Upper lobe of left lung (tissue), 6 donors: ENCODE data around the gene GPHB5. TPM values are rescaled to one million over a fixed set of nuclear protein-coding genes. Genes with fewer than 3 reads are reported as not detected.

Experiments
- ATAC-seq, 2 donors: fragments of 200-7000 bp; cut with Tn5 transposase; one replicate each; pipeline ENCODE4 v1.9.1; 2022; ENCODE audit warnings: mild to moderate bottlenecking in 2 of 2, moderate library complexity in 2 of 2; ENCODE audit not compliant: low FRiP score in 2 of 2
- DNase-seq, 2 donors: peaks; one replicate each; pipeline ENCODE4 v3.0.0-alpha.2; 2019 to 2020
- H3K27ac ChIP-seq, 4 donors: fragments of 200-600 bp; sonication (generic); one replicate each; pipeline ENCODE4 v1.5.1; 2016 to 2019
- H3K27me3 ChIP-seq, 4 donors: fragments of 200-600 bp; sonication (generic); one replicate each; pipeline ENCODE4 v1.5.1; 2017 to 2019
- H3K36me3 ChIP-seq, 4 donors: fragments of 200-600 bp; sonication (generic); one replicate each; pipeline ENCODE4 v1.5.1; 2016 to 2019
- H3K4me1 ChIP-seq, 4 donors: fragments of 200-600 bp; sonication (generic); one replicate each; pipeline ENCODE4 v1.5.1; 2018 to 2019
- H3K4me3 ChIP-seq, 4 donors: fragments of 200-600 bp; sonication (generic); one replicate each; pipeline ENCODE4 v1.5.1; 2017 to 2019; ENCODE audit warnings: mild to moderate bottlenecking in 2 of 4, moderate library complexity in 1 of 4
- H3K9me3 ChIP-seq, 4 donors: fragments of 200-600 bp; sonication (generic); one replicate each; pipeline ENCODE4 v1.5.1; 2018 to 2019
- CTCF ChIP-seq, 6 experiments: fragments of 450-650 bp in 4 of 6; fragments of 200-600 bp in 2 of 6; sonication (generic) in 2 of 6; IDR thresholded peaks; one replicate each; pipeline ENCODE4 v1.5.1; 2016 to 2019; ENCODE audit warnings: antibody characterized with exemption in 6 of 6
- EP300 ChIP-seq, 4 donors: sonication (generic); formaldehyde crosslinking; IDR thresholded peaks; one replicate each; pipeline ENCODE4 v1.5.1; 2017; ENCODE audit warnings: antibody characterized with exemption in 4 of 4, control low read depth in 2 of 4
- POLR2A ChIP-seq, 4 donors: fragments of 450-650 bp; IDR thresholded peaks; one replicate each; pipeline ENCODE4 v1.5.1; 2016 to 2017; ENCODE audit warnings: antibody characterized with exemption in 4 of 4, mild to moderate bottlenecking in 2 of 4
- POLR2AphosphoS5 ChIP-seq, 2 donors: sonication (generic); formaldehyde crosslinking; IDR thresholded peaks; one replicate each; pipeline ENCODE4 v1.5.1; 2017; ENCODE audit warnings: antibody characterized with exemption in 2 of 2
- WGBS, 2 donors: methylation state at CpG; one replicate each; pipeline ENCODE4 v1.1.5; 2017 to 2018; 5-methylcytosine and 5-hydroxymethylcytosine counted together
- total RNA-seq, 6 donors: library from RNA; depleted of rRNA in 4 of 6; stranded (reverse); fragments of >200 nt in 4 of 6; gene quantifications; one replicate each; pipeline versions ENCODE4 v1.1.0 to v1.2.1, GENCODE V29; 2016 to 2021
- donor health status: DM: no; HTN: no; CAD: no; lungs with moderate emphysema.
- donor health status: DM: no; HTN: yes; CAD: no; lungs with severe emphysema.

The GPHB5 gene
- total RNA-seq, 6 donors from 2014 or later, result not detected

GRCh38 chr14:63275611-63276010, 43.1 kb downstream of the GPHB5 start:
- Histone ChIP-seq H3K4me1 (peaks cover 3 to 10% (median 4%) of the 10 kb centered on the region in 4 donors), H3K27me3 (no peaks in the 10 kb centered on the region), H3K36me3 (no peaks in the 10 kb centered on the region), H3K4me3 (no peak overlapping the region), H3K27ac (no peak overlapping the region), H3K9me3 (no peaks in the 10 kb centered on the region)
- 81 to 87% methylated on average over 3 of the region's 3 CpGs for WGBS, 2 donors
- no peak for TF ChIP-seq CTCF (IDR thresholded peaks at IDR 0.05)
- no peak for TF ChIP-seq EP300 (IDR thresholded peaks at IDR 0.05)
- no peak for TF ChIP-seq POLR2A (IDR thresholded peaks at IDR 0.05)
- TF ChIP-seq POLR2AphosphoS5 (IDR thresholded peaks at IDR 0.05), result no peak
- ATAC-seq (no peak), DNase-seq (no peak)

GRCh38 chr14:63273717-63274655, 44.7 kb downstream of the GPHB5 start:
- TF ChIP-seq POLR2AphosphoS5 (IDR thresholded peaks at IDR 0.05), result no peak
- no peak for TF ChIP-seq EP300 (IDR thresholded peaks at IDR 0.05)
- TF ChIP-seq POLR2A (IDR thresholded peaks at IDR 0.05), result no peak
- TF ChIP-seq CTCF (IDR thresholded peaks at IDR 0.05), result no peak
- Histone ChIP-seq H3K36me3 (no peaks in the 10 kb centered on the region), H3K4me3 (no peak overlapping the region), H3K4me1 (peaks cover 3 to 10% (median 4%) of the 10 kb centered on the region in 4 donors), H3K27me3 (no peaks in the 10 kb centered on the region), H3K9me3 (no peaks in the 10 kb centered on the region), H3K27ac (peak overlapping the region; percentile 12 to 62 (median 36))
- peak in 1 of 2 donors; percentile 30 for DNase-seq
- peak; percentile 39 to 81 for ATAC-seq
- 84% methylated on average over 6 to 8 of the region's 8 CpGs for WGBS, 2 donors

GRCh38 chr14:63273129-63273528, 45.6 kb downstream of the GPHB5 start:
- Histone ChIP-seq H3K9me3 (no peaks in the 10 kb centered on the region), H3K4me3 (no peak overlapping the region), H3K36me3 (no peaks in the 10 kb centered on the region), H3K27ac (peak overlapping the region in 2 of 4 donors; percentile 36), H3K27me3 (no peaks in the 10 kb centered on the region), H3K4me1 (peaks cover 3 to 10% (median 4%) of the 10 kb centered on the region in 4 donors)
- WGBS, 2 donors, result 46 to 51% methylated on average over 3 of the region's 3 CpGs
- TF ChIP-seq POLR2AphosphoS5 (IDR thresholded peaks at IDR 0.05) (no peak), EP300 (IDR thresholded peaks at IDR 0.05) (no peak)
- ATAC-seq (peak; percentile 23 to 31), DNase-seq (no peak)

GRCh38 chr14:63269561-63270225, 49.0 kb downstream of the GPHB5 start:
- H3K9me3 ChIP-seq, result no peaks in the 10 kb centered on the region
- WGBS, 2 donors, result 76 to 79% methylated on average over 11 of the region's 11 CpGs
- no peak for TF ChIP-seq POLR2AphosphoS5 (IDR thresholded peaks at IDR 0.05)
- TF ChIP-seq EP300 (IDR thresholded peaks at IDR 0.05), result no peak
- no peak for TF ChIP-seq CTCF (IDR thresholded peaks at IDR 0.05)
- no peak for TF ChIP-seq POLR2A (IDR thresholded peaks at IDR 0.05)
- no peaks in the 10 kb centered on the region for H3K27me3 ChIP-seq
- DNase-seq (no peak), ATAC-seq (no peak)
- peaks cover 0 to 4% (median 2%) of the 10 kb centered on the region in 4 donors for H3K4me1 ChIP-seq
- no peak overlapping the region for H3K27ac ChIP-seq
- no peaks in the 10 kb centered on the region for H3K36me3 ChIP-seq
- no peak overlapping the region for H3K4me3 ChIP-seq

GRCh38 chr14:63268771-63269170, 50.0 kb downstream of the GPHB5 start:
- no peaks in the 10 kb centered on the region for H3K27me3 ChIP-seq
- 89 to 91% methylated on average over 5 of the region's 5 CpGs for WGBS, 2 donors
- no peak for DNase-seq
- H3K4me1 ChIP-seq, result peaks cover 0 to 4% (median 2%) of the 10 kb centered on the region in 4 donors
- no peak for ATAC-seq
- no peaks in the 10 kb centered on the region for H3K9me3 ChIP-seq
- no peak overlapping the region for H3K4me3 ChIP-seq
- TF ChIP-seq EP300 (IDR thresholded peaks at IDR 0.05), result no peak
- TF ChIP-seq POLR2A (IDR thresholded peaks at IDR 0.05), result no peak
- no peak for TF ChIP-seq CTCF (IDR thresholded peaks at IDR 0.05)
- TF ChIP-seq POLR2AphosphoS5 (IDR thresholded peaks at IDR 0.05), result no peak
- no peak overlapping the region for H3K27ac ChIP-seq
- H3K36me3 ChIP-seq, result no peaks in the 10 kb centered on the region
